ENCODE measurements around the gene CPNE4.

The CPNE4 gene

GRCh38 chr3:131540143-131540542, 494.7 kb downstream of the CPNE4 start:
- Histone ChIP-seq H3K27ac (no peak overlapping the region), H3K4me3 (no peak overlapping the region), H3K9ac (ENCODE audit: insufficient read length) (no peak overlapping the region), H3K9me3 (ENCODE audit: low read depth, low read length) (no peaks in the 10 kb centered on the region), H3K36me3 (ENCODE audit: insufficient read depth, low read length) (0 out of 2 replicates have a peak, but pooled peaks cover 6% of the 10 kb centered on the region)
- DNase-seq (ENCODE audit: low read depth, low spot score): no peak
- TF ChIP-seq FOXP2 (optimal IDR thresholded peaks at IDR 0.05; ENCODE audit: control extremely low read depth, extremely low read length, insufficient read depth) (no peak), EZH2 (IDR thresholded peaks at IDR 0.05) (no peak), POLR2AphosphoS5 (IDR thresholded peaks at IDR 0.05; ENCODE audit: borderline replicate concordance, low read depth, low read length) (no peak)

GRCh38 chr3:131538968-131539367, 495.8 kb downstream of the CPNE4 start:
- no peak overlapping the region for H3K4me3 ChIP-seq
- 0 out of 2 replicates have a peak, but pooled peaks cover 6% of the 10 kb centered on the region for H3K36me3 ChIP-seq (ENCODE audit: insufficient read depth, low read length)
- no peak overlapping the region for H3K9ac ChIP-seq (ENCODE audit: insufficient read length)
- H3K27ac ChIP-seq: no peak overlapping the region
- TF ChIP-seq FOXP2 (optimal IDR thresholded peaks at IDR 0.05; ENCODE audit: control extremely low read depth, extremely low read length, insufficient read depth): no peak
- TF ChIP-seq POLR2AphosphoS5 (IDR thresholded peaks at IDR 0.05; ENCODE audit: borderline replicate concordance, low read depth, low read length): no peak
- TF ChIP-seq EZH2 (IDR thresholded peaks at IDR 0.05): no peak
- no peak for DNase-seq (ENCODE audit: low read depth, low spot score)
- no peaks in the 10 kb centered on the region for H3K9me3 ChIP-seq (ENCODE audit: low read depth, low read length)

GRCh38 chr3:131537531-131537930, 497.3 kb downstream of the CPNE4 start:
- no peaks in the 10 kb centered on the region for H3K9me3 ChIP-seq (ENCODE audit: low read depth, low read length)
- no peak for DNase-seq (ENCODE audit: low read depth, low spot score)
- no peak for TF ChIP-seq FOXP2 (optimal IDR thresholded peaks at IDR 0.05; ENCODE audit: control extremely low read depth, extremely low read length, insufficient read depth)
- TF ChIP-seq POLR2AphosphoS5 (IDR thresholded peaks at IDR 0.05; ENCODE audit: borderline replicate concordance, low read depth, low read length): no peak
- no peak for TF ChIP-seq EZH2 (IDR thresholded peaks at IDR 0.05)
- 0 out of 2 replicates have a peak, but pooled peaks cover 6% of the 10 kb centered on the region for H3K36me3 ChIP-seq (ENCODE audit: insufficient read depth, low read length)
- no peak overlapping the region for H3K27ac ChIP-seq
- no peak overlapping the region for H3K4me3 ChIP-seq
- H3K9ac ChIP-seq (ENCODE audit: insufficient read length): no peak overlapping the region

- TF ChIP-seq FOXP2 (optimal IDR thresholded peaks at IDR 0.05; ENCODE audit: control extremely low read depth, extremely low read length, insufficient read depth) (no peak), EZH2 (IDR thresholded peaks at IDR 0.05) (no peak), POLR2AphosphoS5 (IDR thresholded peaks at IDR 0.05; ENCODE audit: borderline replicate concordance, low read depth, low read length) (no peak)
- Histone ChIP-seq H3K9ac (ENCODE audit: insufficient read length) (no peak overlapping the region), H3K27ac (no peak overlapping the region), H3K36me3 (ENCODE audit: insufficient read depth, low read length) (no peaks in the 10 kb centered on the region), H3K9me3 (ENCODE audit: low read depth, low read length) (no peaks in the 10 kb centered on the region), H3K4me3 (no peak overlapping the region)
- no peak for DNase-seq (ENCODE audit: low read depth, low spot score)
These were observed 499.2 kb downstream of the CPNE4 start for GRCh38 chr3:131535596-131535995.

GRCh38 chr3:131535131-131535530, 499.7 kb downstream of the CPNE4 start:
- TF ChIP-seq POLR2AphosphoS5 (IDR thresholded peaks at IDR 0.05; ENCODE audit: borderline replicate concordance, low read depth, low read length) (no peak), FOXP2 (optimal IDR thresholded peaks at IDR 0.05; ENCODE audit: control extremely low read depth, extremely low read length, insufficient read depth) (no peak), EZH2 (IDR thresholded peaks at IDR 0.05) (no peak)
- no peak for DNase-seq (ENCODE audit: low read depth, low spot score)

GRCh38 chr3:131532645-131533044, 502.2 kb downstream of the CPNE4 start:
- Histone ChIP-seq H3K4me3 (no peak overlapping the region), H3K9ac (ENCODE audit: insufficient read length) (no peak overlapping the region), H3K9me3 (ENCODE audit: low read depth, low read length) (no peaks in the 10 kb centered on the region), H3K27ac (no peak overlapping the region), H3K36me3 (ENCODE audit: insufficient read depth, low read length) (no peaks in the 10 kb centered on the region)
- no peak for DNase-seq (ENCODE audit: low read depth, low spot score)
- TF ChIP-seq POLR2AphosphoS5 (IDR thresholded peaks at IDR 0.05; ENCODE audit: borderline replicate concordance, low read depth, low read length) (no peak), FOXP2 (optimal IDR thresholded peaks at IDR 0.05; ENCODE audit: control extremely low read depth, extremely low read length, insufficient read depth) (no peak), EZH2 (IDR thresholded peaks at IDR 0.05) (no peak)

More at GRCh38 chr3:131535131-131535530, 499.7 kb downstream of the CPNE4 start:
- Histone ChIP-seq H3K9me3 (ENCODE audit: low read depth, low read length) (no peaks in the 10 kb centered on the region), H3K27ac (no peak overlapping the region), H3K4me3 (no peak overlapping the region), H3K9ac (ENCODE audit: insufficient read length) (no peak overlapping the region), H3K36me3 (ENCODE audit: insufficient read depth, low read length) (no peaks in the 10 kb centered on the region)

GRCh38 chr3:131530843-131531242, 504.0 kb downstream of the CPNE4 start:
- H3K9ac ChIP-seq (ENCODE audit: insufficient read length): no peak overlapping the region
- no peak overlapping the region for H3K27ac ChIP-seq
- H3K36me3 ChIP-seq (ENCODE audit: insufficient read depth, low read length): no peaks in the 10 kb centered on the region
- no peaks in the 10 kb centered on the region for H3K9me3 ChIP-seq (ENCODE audit: low read depth, low read length)
- TF ChIP-seq FOXP2 (optimal IDR thresholded peaks at IDR 0.05; ENCODE audit: control extremely low read depth, extremely low read length, insufficient read depth) (no peak), EZH2 (IDR thresholded peaks at IDR 0.05) (no peak), POLR2AphosphoS5 (IDR thresholded peaks at IDR 0.05; ENCODE audit: borderline replicate concordance, low read depth, low read length) (no peak)
- DNase-seq (ENCODE audit: low read depth, low spot score): no peak
- H3K4me3 ChIP-seq: no peak overlapping the region

- Histone ChIP-seq H3K9ac (ENCODE audit: insufficient read length) (no peak overlapping the region), H3K4me3 (no peak overlapping the region), H3K27ac (no peak overlapping the region), H3K9me3 (ENCODE audit: low read depth, low read length) (no peaks in the 10 kb centered on the region), H3K36me3 (ENCODE audit: insufficient read depth, low read length) (no peaks in the 10 kb centered on the region)
- DNase-seq (ENCODE audit: low read depth, low spot score): no peak
- no peak for TF ChIP-seq EZH2 (IDR thresholded peaks at IDR 0.05)
- no peak for TF ChIP-seq POLR2AphosphoS5 (IDR thresholded peaks at IDR 0.05; ENCODE audit: borderline replicate concordance, low read depth, low read length)
- no peak for TF ChIP-seq FOXP2 (optimal IDR thresholded peaks at IDR 0.05; ENCODE audit: control extremely low read depth, extremely low read length, insufficient read depth)
These were observed 504.4 kb downstream of the CPNE4 start for GRCh38 chr3:131530388-131530787.

GRCh38 chr3:131526801-131527347, 507.9 kb downstream of the CPNE4 start:
- no peak for DNase-seq (ENCODE audit: low read depth, low spot score)
- Histone ChIP-seq H3K9me3 (ENCODE audit: low read depth, low read length) (no peaks in the 10 kb centered on the region), H3K9ac (ENCODE audit: insufficient read length) (no peak overlapping the region), H3K4me3 (no peak overlapping the region), H3K36me3 (ENCODE audit: insufficient read depth, low read length) (no peaks in the 10 kb centered on the region), H3K27ac (no peak overlapping the region)
- TF ChIP-seq POLR2AphosphoS5 (IDR thresholded peaks at IDR 0.05; ENCODE audit: borderline replicate concordance, low read depth, low read length): no peak
- no peak for TF ChIP-seq FOXP2 (optimal IDR thresholded peaks at IDR 0.05; ENCODE audit: control extremely low read depth, extremely low read length, insufficient read depth)
- TF ChIP-seq EZH2 (IDR thresholded peaks at IDR 0.05): no peak

All from SK-N-MC (cell line).